Measurements from ENCODE around the gene TMEM174.

GRCh38 chr5:73135021-73135420 lies 38.0 kb upstream of the TMEM174 start:
- TF ChIP-seq, protein P1, sequence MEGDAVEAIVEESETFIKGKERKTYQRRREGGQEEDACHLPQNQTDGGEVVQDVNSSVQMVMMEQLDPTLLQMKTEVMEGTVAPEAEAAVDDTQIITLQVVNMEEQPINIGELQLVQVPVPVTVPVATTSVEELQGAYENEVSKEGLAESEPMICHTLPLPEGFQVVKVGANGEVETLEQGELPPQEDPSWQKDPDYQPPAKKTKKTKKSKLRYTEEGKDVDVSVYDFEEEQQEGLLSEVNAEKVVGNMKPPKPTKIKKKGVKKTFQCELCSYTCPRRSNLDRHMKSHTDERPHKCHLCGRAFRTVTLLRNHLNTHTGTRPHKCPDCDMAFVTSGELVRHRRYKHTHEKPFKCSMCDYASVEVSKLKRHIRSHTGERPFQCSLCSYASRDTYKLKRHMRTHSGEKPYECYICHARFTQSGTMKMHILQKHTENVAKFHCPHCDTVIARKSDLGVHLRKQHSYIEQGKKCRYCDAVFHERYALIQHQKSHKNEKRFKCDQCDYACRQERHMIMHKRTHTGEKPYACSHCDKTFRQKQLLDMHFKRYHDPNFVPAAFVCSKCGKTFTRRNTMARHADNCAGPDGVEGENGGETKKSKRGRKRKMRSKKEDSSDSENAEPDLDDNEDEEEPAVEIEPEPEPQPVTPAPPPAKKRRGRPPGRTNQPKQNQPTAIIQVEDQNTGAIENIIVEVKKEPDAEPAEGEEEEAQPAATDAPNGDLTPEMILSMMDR (conservative IDR thresholded peaks at IDR 0.05) = no peak
- no peak for TF ChIP-seq ZFX (IDR thresholded peaks at IDR 0.05)

Measured in C4-2B (cell line).